Adipose tissue (tissue), 3 donors: Measurements from ENCODE around the gene TNFSF13B. TPM values are rescaled to one million over a fixed set of nuclear protein-coding genes. Genes with fewer than 3 reads are reported as not detected.

Source experiments
- H3K27ac ChIP-seq: one replicate; pipeline ENCODE4 v1.5.1; 2013; ENCODE audit warnings: low read depth, low read length
- WGBS, 3 donors: extraction: QIAGEN DNeasy Blood & Tissue Kit; methylation state at CpG; one replicate each; pipeline ENCODE4 v1.1.7; 2013; 5-methylcytosine and 5-hydroxymethylcytosine counted together
- polyA plus RNA-seq, 3 donors: library from polyadenylated mRNA; stranded (reverse); fragments of 200-250 nt; gene quantifications; one replicate each; pipeline ENCODE4 v1.2.3, GENCODE V29; 2013
- donor health status: healthy with polysubstance abuse.
- donor health status: Bipolar disorder and iron deficiency.
- donor health status: healthy.

Gene TNFSF13B
- polyA plus RNA-seq, 3 donors, result 0.62 to 17.1 (median 6.2) TPM

DNA sequence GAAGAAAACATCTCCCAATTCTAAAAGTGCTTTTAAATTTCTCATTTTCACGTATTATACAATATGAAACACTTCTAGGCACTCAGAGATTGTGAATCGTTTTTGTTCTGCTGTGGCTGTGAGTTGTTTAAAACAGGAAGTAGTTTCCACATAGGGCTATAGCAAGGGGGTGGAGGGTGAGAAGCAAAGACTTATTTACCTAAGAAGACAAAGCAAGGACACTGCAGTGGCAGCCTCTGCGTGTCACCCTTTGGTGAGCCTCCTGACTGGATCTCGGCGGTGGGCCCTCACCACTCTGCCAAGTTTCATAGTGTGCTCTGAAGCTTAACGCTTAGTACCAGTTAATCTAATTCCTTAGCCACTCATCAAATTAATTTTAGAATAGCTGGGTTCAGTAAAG, 56.8 kb downstream of the TNFSF13B start:
- H3K27ac ChIP-seq, result no peak overlapping the region
- WGBS, 3 donors, result 42 to 52% (median 44%) methylated on average over 6 of the region's 6 CpGs

DNA sequence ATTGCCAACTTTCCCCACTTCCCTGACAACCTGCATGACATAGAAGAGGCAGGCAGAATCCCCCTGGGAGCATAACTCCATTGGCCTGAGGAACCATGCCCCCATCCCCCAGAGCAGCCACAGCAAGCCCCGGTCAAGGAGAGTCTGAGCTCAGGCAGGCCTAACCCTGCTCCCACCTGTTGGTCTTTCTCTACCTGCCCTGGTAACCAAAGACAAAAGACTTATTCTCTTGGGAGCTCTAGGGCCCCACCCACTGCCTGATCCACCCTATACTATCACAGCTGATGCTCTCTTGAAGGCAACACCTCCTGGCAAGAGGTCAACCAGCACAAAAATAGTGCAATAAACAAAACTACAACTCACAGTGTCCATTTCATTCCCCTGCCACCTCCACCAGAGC, 59.3 kb downstream of the TNFSF13B start:
- WGBS, 3 donors, result 93 to 100% (median 94%) methylated on average over 1 of the region's 1 CpG
- no peak overlapping the region for H3K27ac ChIP-seq

DNA sequence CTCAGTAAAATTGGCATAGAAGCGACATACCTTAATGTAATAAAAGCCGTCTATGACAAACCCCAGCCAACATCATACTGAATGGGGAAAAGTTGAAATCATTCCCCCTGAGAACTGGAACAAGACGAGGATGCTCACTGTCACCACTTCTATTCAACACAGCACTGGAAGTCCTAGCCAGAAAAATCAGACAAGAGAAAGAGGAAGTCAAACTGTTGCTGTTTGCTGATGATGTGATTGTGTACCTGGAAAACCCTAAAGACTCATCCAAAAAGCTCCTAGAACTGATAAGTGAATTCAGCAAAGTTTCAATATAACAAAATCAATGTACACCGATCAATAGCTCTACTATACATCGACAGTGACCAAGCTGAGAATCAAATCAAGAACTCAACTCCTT, 63.3 kb downstream of the TNFSF13B start:
- H3K27ac ChIP-seq, result no peak overlapping the region
- WGBS, 3 donors, result 65 to 71% (median 67%) methylated on average over 5 of the region's 5 CpGs

DNA sequence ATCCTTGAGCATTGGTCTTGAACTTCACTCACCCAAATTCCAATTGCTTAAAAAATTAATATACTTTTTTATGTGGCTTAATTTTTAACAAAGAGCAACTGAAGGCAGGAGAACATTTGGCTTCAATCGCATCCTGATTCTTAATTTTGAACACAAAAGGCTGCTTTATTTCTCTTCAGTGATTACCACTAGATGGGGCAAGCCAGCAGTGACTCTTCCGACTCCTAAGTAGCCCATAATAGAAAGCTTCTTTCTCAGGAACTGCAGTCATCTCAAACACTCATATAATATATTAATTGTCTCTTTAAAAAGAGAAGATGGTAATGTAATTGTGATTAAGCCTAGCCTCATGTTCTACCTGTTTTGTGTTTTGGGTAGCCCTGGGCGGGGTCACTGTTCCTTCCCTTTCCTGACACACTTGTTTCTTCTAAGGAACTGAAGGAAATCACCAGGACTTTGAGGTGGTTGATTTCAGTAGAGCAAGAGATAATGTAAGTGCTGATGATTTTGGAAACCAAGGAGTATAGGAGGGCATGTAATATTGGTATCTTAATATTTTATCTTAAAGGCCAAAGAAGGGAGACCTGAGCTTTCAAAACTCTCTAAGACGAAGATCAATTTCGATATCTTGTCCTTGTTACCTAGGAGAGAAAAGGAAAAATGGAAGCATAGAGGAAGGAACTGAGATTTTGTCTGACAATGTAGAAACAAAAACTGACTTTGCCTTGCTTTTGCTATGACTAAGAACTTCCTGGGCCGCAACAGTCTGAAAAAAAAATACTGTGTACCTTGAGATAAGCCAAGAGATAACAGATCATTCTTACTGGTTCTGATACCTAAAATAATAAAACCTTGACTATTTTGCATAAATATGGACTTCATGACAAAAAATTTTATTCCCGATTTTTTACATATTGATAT, 73.1 kb downstream of the TNFSF13B start:
- no peak overlapping the region for H3K27ac ChIP-seq
- WGBS, 3 donors, result 44 to 58% (median 49%) methylated on average over 7 of the region's 7 CpGs

DNA sequence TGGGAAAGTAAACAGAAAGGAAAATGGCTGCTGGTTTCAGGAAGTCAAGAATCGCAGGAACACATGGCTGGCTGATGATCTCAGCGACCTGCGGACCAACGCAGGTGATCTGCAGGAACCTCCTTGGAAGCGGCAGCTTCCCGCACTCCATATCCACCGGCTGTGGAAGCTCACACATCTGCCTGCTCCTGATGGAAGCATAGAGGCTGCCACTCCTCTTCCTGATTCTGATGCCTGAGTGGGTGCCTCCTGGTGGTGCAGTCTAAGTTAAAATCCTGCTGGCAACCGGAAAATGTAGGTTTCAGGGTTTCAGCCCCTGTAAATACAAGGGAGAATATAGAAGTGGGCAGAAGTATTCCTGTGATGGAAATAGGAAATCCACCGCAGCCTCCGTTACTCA, 75.5 kb downstream of the TNFSF13B start:
- 88 to 94% (median 90%) methylated on average over 10 of the region's 10 CpGs for WGBS, 3 donors

DNA sequence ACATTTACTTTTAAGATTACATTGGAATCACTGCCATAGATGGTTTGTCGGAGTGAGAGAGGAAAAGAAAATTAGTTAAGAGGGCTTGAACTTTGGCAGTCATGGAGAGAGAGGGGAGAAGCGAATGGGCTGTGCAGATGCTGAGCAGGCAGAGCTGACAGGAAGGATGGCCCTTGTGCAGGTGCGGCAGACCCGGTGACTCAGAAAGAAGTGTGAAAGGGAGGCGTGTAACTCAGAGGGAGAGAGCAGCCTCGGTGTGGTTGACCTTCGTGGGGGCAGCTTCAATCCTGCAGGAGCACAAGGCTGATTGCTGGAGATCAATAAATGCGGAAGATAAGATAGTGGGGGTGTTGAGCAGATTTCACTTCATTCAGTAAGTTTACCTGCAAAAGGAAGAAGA, 76.9 kb downstream of the TNFSF13B start:
- WGBS, 3 donors, result 20 to 72% (median 66%) methylated on average over 8 of the region's 8 CpGs
- no peak overlapping the region for H3K27ac ChIP-seq

More for the DNA sequence above, 75.5 kb downstream of the TNFSF13B start:
- no peak overlapping the region for H3K27ac ChIP-seq

DNA sequence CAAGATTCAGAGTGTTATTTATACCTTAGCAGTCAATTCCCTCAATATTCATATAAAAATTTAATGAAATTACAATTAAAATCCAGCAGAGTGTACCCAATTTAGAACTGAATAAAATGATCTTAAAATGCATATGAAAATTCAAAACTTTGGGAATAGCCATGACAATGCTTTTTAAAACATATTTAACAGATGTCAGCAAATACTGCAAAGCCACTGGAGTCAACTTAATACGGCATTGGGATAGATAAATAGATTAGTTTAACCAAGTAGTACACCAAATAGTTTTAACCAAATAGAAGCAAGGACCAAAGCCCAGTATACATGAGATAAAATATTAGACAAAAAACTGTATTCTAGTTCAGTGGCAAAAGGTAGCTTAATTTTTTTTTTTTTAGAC, 79.8 kb downstream of the TNFSF13B start:
- 51 to 94% (median 62%) methylated on average over 1 of the region's 1 CpG for WGBS, 3 donors
- H3K27ac ChIP-seq, result no peak overlapping the region

DNA sequence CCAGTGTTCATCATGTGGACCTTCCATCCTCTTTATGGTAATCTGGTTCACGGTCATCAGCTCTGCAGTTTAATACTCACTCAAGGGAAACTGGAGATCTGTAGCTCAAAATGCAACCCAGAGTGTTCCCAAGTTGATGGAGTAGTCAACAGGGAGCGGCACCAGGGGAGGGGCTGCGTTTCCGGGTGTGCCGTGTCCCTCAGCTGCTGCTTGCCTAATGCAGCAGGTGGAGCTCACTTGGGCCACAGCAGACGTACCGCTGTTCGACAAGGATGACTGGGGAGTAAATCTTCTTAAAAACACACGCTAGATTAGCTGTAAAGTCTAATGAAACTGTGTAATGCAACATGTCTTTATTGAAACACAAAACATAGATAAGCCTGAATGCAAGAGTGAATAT, 81.1 kb downstream of the TNFSF13B start:
- WGBS, 3 donors, result 84 to 89% (median 87%) methylated on average over 9 of the region's 9 CpGs
- H3K27ac ChIP-seq, result no peak overlapping the region

DNA sequence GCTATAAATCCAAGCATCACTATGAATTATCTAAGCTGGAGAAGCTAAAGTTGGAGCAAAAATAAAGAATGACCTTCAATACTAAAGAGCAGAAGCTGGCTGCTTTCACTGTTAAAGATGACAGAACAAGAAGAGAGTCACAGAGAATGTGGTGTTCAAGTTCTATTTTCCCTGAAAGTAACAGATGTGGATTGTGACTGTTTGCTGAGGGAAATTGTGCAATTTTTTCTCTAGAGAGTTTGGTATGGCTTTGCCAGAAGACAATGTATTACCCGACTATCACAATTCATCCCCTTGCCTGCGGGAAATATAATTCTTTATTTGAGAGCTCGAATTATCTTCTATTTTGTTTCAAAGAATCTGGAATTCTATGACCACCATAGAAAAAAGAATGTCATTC, 83.1 kb downstream of the TNFSF13B start:
- WGBS, 3 donors, result 26 to 54% (median 33%) methylated on average over 3 of the region's 3 CpGs
- no peak overlapping the region for H3K27ac ChIP-seq

DNA sequence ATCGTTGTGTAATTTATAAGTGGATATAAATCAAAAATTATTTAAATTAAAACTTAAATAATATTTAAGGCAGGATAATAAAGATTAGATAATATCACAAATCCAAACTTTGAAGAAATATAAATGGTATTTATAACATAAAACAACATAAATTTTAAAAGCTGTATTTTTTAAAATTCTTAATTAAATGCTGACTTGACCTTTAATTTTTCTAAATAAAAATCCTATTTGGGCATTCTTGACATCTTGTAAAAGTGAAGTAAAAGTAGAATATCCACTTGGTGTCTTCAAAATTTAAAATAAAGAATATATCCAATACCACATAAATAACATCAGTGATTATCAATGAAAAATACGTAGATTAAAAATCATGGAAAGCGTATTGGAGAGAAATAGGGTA, 87.7 kb downstream of the TNFSF13B start:
- no peak overlapping the region for H3K27ac ChIP-seq
- WGBS, 3 donors, result 88 to 94% (median 93%) methylated on average over 3 of the region's 3 CpGs

Other genes starting within 250 kb of the TNFSF13B start
- 1 to 10 TPM; 2.2 to 5.2 (median 4.6) TPM for gene LIG4, start 54.2 kb upstream of the TNFSF13B start, polyA plus RNA-seq
- gene ABHD13, start 51.3 kb upstream of the TNFSF13B start, polyA plus RNA-seq, result 1 to 10 TPM; 2.4 to 5.0 (median 4.2) TPM